PC-9 (cell line): ENCODE measurements around the gene DOLPP1. TPM values are rescaled to one million over a fixed set of nuclear protein-coding genes. Genes with fewer than 3 reads are reported as not detected.
A peak's percentile ranks its signal among the peaks of the same experiment; 100 is the strongest.

Experiments used
- BruUV-seq: library from RNA; stranded (reverse); fragments of 400-500 nt; replicated peaks from 2 replicates; lab custom pipeline; 2021; lab: Mats Ljungman, UMichigan
- CTCF ChIA-PET: fragments of 300-600 bp; sonication (Branson Sonifier 250); formaldehyde crosslinking; loops from one replicate; lab custom pipeline; 2022; ENCODE audit warnings: antibody characterized with exemption; lab: Charles Lee
- POLR2A ChIA-PET: fragments of 300-600 bp; sonication (Branson Sonifier 250); formaldehyde crosslinking; loops from one replicate; lab custom pipeline; 2022; ENCODE audit warnings: antibody characterized with exemption; ENCODE audit not compliant: unreplicated experiment; lab: Charles Lee
- DNase-seq, 2 experiments: peaks; one replicate each; pipeline versions ENCODE4 v3.0.0 to v3.0.0-alpha.2; 2015 to 2022; ENCODE audit warnings: mixed read lengths in 1 of 2
- H2AFZ ChIP-seq: fragments of 200-600 bp; sonication (generic); 2 replicates; pipeline ENCODE4 v1.8.1; 2017; ENCODE audit warnings: antibody characterized with exemption
- H3F3A ChIP-seq: fragments of 200-600 bp; sonication (generic); 2 replicates; pipeline ENCODE4 v1.8.1; 2017; ENCODE audit warnings: antibody characterized with exemption, mild to moderate bottlenecking, low read depth; ENCODE audit not compliant: insufficient read depth
- H3K27ac ChIP-seq: fragments of 200-600 bp; sonication (generic); 2 replicates; pipeline ENCODE4 v1.6.1; 2016; ENCODE audit warnings: mixed run types
- H3K27me3 ChIP-seq: fragments of 200-600 bp; sonication (generic); 2 replicates; pipeline ENCODE4 v1.6.1; 2016; ENCODE audit warnings: low read depth, mixed run types; ENCODE audit not compliant: insufficient read depth
- H3K36me3 ChIP-seq: fragments of 200-600 bp; sonication (generic); 2 replicates; pipeline ENCODE4 v1.6.1; 2016; ENCODE audit warnings: low read depth, mixed run types
- H3K4me1 ChIP-seq: fragments of 200-600 bp; sonication (generic); replicated peaks from 2 replicates; pipeline ENCODE4 v1.6.1; 2016; ENCODE audit warnings: mixed run types; ENCODE audit not compliant: insufficient read depth
- H3K4me2 ChIP-seq: fragments of 200-600 bp; sonication (generic); 2 replicates; pipeline ENCODE4 v1.6.1; 2017; ENCODE audit warnings: mixed run types
- H3K4me3 ChIP-seq: fragments of 200-600 bp; sonication (generic); 2 replicates; pipeline ENCODE4 v1.6.1; 2016; ENCODE audit warnings: mixed run types
- H3K79me2 ChIP-seq: fragments of 200-600 bp; sonication (generic); 2 replicates; pipeline ENCODE4 v1.6.1; 2017; ENCODE audit warnings: low read depth, mixed run types
- H3K9me2 ChIP-seq: fragments of 200-600 bp; sonication (generic); 2 replicates; pipeline ENCODE4 v1.8.1; 2017; ENCODE audit warnings: mild to moderate bottlenecking; ENCODE audit not compliant: insufficient read depth
- H3K9me3 ChIP-seq: fragments of 200-600 bp; sonication (generic); 2 replicates; pipeline ENCODE4 v1.8.1; 2016; ENCODE audit warnings: low read depth; ENCODE audit not compliant: insufficient read depth
- H4K20me1 ChIP-seq: fragments of 200-600 bp; sonication (generic); 2 replicates; pipeline ENCODE4 v1.8.1; 2017; ENCODE audit not compliant: insufficient read depth
- CTCF ChIP-seq: fragments of 200-600 bp; sonication (generic); conservative IDR thresholded peaks from 2 replicates; pipeline ENCODE4 v1.6.1; 2017; ENCODE audit warnings: mixed run types, antibody characterized with exemption, mild to moderate bottlenecking, moderate library complexity
- EZH2 ChIP-seq: fragments of 200-600 bp; sonication (generic); IDR thresholded peaks from 2 replicates; pipeline ENCODE4 v1.8.0; 2017; ENCODE audit warnings: antibody characterized with exemption, low read depth
- intact Hi-C: fragments of 100-400 bp; cut with micrococcal nuclease; formaldehyde crosslinking; loops from one replicate; pipeline ENCODE4 v1.10.0; 2022; ENCODE audit not compliant: unreplicated experiment
- total RNA-seq: library from RNA; stranded (reverse); gene quantifications from 2 replicates; pipeline ENCODE4 v1.2.3, GENCODE V29; 2021

Gene DOLPP1
- total RNA-seq, 1 experiment from 2014 or later: 24.4 TPM

- H3K9me2 ChIP-seq: no peaks in the 10 kb centered on the region
- H3K4me2 ChIP-seq: peak overlapping the region; percentile 95
- H3K27ac ChIP-seq: no peak overlapping the region
- intact Hi-C loops: loop anchor here (1.0 to 5.0 kb wide), 4 partner anchors 29 to 738 kb away; partner anchors contain the start of genes DOLPP1, SH3GLB2 and URM1
- H4K20me1 ChIP-seq: no peaks in the 10 kb centered on the region
- H2AFZ ChIP-seq: peak overlapping the region; percentile 98
- DNase-seq: peak in 1 of 2 experiments; percentile 27
- no peaks in the 10 kb centered on the region for H3K36me3 ChIP-seq
- H3K4me1 ChIP-seq: peaks cover 24% of the 10 kb centered on the region; the same call in 1 of the 2 replicates
- H3K79me2 ChIP-seq: peaks cover 34% of the 10 kb centered on the region
- ChIA-PET CTCF (no interaction called here), POLR2A (interaction anchor here (0.6 to 1.3 kb wide), 2 partner anchors 15 to 29 kb away, joined by 3 read pairs; partner anchors contain the start of gene DOLPP1)
- BruUV-seq: no TSS peak
- peak overlapping the region; percentile 93 for H3K4me3 ChIP-seq
- no peak for TF ChIP-seq CTCF
- TF ChIP-seq EZH2: no peak
- H3F3A ChIP-seq: peaks cover 34% of the 10 kb centered on the region; the same call in 1 of the 2 replicates
- no peaks in the 10 kb centered on the region for H3K9me3 ChIP-seq
- no peaks in the 10 kb centered on the region for H3K27me3 ChIP-seq
Measured at GRCh38 chr9:129109952-129110739, 29.2 kb downstream of the DOLPP1 start.

- TF ChIP-seq EZH2 (no peak), CTCF (no peak)
- Histone ChIP-seq H3F3A (peaks cover 36% of the 10 kb centered on the region; the same call in 1 of the 2 replicates), H3K9me2 (no peaks in the 10 kb centered on the region), H2AFZ (peak within 1 kb of the TSS; percentile 98), H3K4me1 (peaks cover 24% of the 10 kb centered on the region; the same call in 1 of the 2 replicates), H3K4me3 (peak within 1 kb of the TSS; percentile 93), H3K79me2 (peaks cover 41% of the 10 kb centered on the region), H3K27me3 (no peaks in the 10 kb centered on the region), H3K36me3 (no peaks in the 10 kb centered on the region), H4K20me1 (no peaks in the 10 kb centered on the region), H3K27ac (peak within 1 kb of the TSS; percentile 74), H3K9me3 (no peaks in the 10 kb centered on the region), H3K4me2 (peak within 1 kb of the TSS; percentile 95)
- intact Hi-C loops: loop anchor here (1.0 to 5.0 kb wide), 4 partner anchors 30 to 739 kb away; partner anchors contain the start of genes DOLPP1, SH3GLB2 and URM1
- CTCF ChIA-PET: no interaction called here
- DNase-seq: peak; percentile 78 to 96
- BruUV-seq: TSS peak; percentile 78
- POLR2A ChIA-PET: interaction anchor here (0.6 to 1.3 kb wide), 2 partner anchors 30 to 298 kb away, joined by 3 read pairs; partner anchors contain the start of gene DOLPP1
Measured at GRCh38 chr9:129110740-129111527, 30.0 kb downstream of the DOLPP1 start, which contains the start of the genes CRAT and PTPA. TSS of gene CRAT (minus strand) at chr9:129110793. CDS start at chr9:129110509, 284 bp downstream. TSS of gene PTPA (plus strand) at chr9:129111415. CDS start at chr9:129111601, 186 bp downstream.
